NCI-H82 treated with DMSO at 0.1 percent for 48 hours (cell line): ENCODE measurements around the gene PLXNC1.

Experiments
- DNase-seq: peaks from one replicate; lab custom pipeline; 2025; ENCODE audit not compliant: unreplicated experiment; lab: John Stamatoyannopoulos, UW

Gene PLXNC1

GRCh38 chr12:94263011-94263811, 114.8 kb downstream of the PLXNC1 start:
- no peak for DNase-seq

DNA sequence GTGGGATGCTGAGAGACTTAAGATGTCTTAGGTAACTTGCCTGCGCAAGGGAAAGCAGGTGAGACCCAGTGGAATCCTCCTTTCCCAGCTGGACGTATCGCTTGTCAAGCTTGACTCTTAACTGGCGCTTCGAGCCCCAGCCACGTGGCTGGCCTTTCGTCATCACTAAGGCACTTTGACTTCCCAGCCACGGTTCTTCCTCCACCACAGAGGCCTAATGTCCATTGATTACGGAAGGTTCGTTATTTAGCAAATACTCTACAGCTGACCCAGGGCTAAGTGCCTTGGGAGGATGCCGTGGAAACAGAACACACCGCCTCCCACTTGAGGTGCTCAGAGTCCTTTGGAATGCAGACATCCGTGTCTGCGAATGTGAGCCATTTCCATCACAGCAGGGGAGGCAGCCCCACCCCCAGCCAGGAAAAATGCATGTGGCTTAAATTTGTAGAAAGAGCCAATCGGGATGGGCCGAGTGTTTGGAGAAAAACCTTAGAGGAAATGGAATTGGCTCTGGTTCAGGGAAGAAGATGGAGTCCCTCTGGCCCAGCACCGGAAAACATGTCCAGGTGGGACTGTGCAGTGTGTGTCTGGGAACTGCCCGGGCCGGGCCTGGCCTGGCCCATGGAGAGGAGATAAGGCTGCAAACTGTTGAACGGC, 115.7 kb downstream of the PLXNC1 start:
- no peak for DNase-seq

DNA sequence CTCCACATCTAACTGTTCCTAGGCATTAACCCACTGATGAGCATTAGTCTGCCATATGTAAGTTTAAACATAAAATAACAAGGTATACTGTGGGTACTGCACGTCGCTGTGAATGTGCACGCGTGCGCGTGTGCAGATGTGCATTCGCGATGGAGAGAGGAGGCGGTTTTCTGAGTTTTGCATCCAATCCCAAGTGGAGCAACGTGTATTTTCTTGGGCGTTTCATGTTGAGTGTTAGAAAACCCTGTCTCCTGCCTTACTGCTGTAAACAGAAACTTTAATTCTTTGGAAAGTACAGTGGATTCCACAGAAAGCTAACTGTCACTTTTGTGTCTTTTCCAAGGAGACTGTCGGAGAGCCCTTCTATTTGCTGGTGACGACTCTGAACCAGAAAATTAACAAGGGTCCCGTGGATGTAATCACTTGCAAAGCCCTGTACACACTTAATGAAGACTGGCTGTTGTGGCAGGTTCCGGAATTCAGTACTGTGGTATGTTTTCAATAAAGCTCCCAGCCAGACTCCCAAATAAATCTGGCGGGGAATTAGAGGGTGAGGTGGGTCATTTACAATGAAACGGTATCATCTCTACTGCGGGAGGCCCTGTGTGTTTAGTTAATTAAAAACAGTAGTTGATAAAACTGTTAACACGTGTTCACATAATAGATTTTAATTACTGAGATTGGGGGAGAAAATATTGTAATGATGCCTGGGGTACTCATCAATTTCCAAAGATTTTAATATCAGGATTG, 116.5 kb downstream of the PLXNC1 start:
- DNase-seq: no peak

DNA sequence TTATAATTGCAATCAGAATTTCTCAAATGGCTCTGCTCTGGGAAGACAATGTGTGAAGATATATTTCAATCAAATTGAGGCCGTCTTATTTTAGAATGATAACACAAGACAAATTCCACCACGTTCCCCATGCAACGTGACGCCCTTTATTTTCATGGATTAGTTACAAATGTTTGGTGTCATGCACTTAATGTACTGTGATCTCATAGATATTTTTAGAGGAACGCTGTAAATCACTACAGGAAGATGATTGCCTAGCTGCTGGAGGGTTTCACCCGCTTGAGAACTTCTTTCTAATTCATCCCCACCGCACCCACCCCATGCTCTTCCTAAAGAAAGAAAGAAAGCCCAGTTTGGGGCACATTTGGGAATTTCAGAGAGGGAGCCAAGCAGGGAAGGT, 117.2 kb downstream of the PLXNC1 start:
- DNase-seq: no peak

DNA sequence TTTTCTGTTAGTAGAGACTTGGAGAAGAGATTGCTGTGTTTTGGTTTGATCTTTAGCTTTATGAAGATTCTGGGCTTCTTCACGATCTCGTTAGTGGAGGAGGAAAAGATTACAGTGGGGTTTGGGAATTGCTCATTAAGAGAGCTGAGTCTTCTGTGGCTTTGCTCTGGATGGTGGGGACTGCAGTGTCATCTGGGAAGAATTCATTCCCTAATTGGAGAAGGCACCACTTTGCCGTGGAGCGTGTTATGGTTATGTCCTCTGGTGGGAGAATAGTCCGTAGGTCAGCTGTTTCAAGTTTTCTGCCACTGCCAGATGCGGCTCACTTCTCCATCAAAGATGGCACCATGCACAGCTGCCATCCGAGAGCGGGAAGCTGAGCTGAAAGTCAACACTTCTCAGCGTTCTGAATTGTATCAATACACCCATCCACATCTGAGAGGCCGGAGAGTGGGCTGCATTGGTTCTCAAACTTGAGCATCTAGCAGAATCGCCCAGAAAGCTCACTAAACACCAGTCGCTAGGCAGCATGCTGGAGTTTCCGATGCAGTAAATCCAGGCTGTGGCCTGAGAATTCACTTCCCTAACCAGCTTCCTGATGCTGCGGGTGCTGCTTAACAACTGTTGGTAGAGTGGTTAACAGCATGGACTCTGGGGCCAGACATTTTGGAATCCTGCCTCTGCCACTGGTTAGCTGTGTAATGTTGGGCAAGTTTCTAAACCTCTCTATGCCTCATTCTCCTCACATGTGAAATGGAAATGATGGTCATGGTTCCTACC, 117.8 kb downstream of the PLXNC1 start:
- no peak for DNase-seq

GRCh38 chr12:94266796-94267536, 118.6 kb downstream of the PLXNC1 start:
- no peak for DNase-seq

DNA sequence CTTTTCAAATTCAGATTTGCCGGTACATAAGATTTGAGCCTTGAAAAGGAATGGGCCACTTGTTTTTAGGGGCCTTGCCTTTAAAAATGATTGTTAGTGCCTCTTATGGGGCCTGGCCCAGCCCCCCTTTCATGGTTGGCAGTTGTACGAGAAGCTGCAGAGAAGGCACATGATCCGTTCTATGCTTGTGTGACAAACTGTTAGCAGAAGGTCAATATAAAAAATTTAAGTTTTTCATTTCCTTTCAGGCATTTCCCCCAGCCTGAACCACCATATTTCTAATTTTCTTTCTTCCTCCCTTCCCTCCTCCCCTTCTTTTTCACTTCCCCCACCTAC, 119.1 kb downstream of the PLXNC1 start:
- no peak for DNase-seq

- DNase-seq: no peak
These were observed 119.6 kb downstream of the PLXNC1 start for GRCh38 chr12:94267921-94268471.

DNA sequence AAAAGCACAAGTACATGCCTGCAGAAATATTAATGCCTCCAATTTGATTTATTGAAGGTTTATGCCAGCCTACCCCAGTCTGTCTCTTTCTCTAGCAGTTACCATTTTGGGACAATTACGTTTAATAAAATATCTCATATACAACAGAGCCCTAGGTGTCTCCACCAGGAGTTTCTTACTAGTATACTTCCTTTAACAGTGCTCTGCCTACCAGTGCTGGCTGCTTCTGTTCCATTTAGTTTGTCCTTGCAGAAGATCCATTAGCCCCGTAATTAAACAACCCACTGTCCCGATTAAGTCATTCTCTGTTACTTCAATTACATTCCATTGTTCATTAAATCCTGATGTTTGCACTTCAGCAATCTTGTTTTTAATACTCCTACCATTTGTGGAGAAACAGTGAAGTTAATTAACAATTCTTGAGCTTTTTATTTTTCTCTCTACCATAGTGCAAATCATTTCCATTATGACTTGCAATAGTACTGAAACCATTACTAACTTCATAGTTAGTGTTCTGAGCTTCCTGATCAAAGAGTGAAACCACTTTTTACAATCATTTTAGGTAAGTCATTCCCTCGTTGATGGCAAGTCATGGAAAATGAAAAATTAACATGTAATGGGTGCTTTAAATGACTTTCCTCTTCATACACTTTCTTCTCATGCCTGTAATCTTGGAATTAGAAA, 121.1 kb downstream of the PLXNC1 start:
- DNase-seq: no peak

DNA sequence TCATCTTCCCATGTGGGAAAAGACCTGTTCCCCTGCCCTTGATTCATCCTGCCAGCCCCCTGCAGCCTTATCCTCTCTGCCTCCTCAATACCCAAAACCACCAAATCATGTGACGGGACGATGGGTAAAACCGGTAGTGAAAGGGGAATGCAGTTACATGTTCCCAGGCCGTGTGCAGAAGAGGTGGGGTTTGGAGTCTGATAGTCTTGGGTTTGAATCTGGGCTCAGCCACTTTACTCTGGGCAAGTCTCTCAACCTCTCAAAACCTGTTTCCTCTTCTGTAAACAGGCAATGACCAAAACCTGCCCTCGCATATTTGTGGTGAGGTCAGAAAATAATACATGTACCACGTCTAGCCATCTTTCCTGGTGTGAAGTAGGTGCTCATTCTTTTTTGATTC, 123.0 kb downstream of the PLXNC1 start:
- no peak for DNase-seq

DNA sequence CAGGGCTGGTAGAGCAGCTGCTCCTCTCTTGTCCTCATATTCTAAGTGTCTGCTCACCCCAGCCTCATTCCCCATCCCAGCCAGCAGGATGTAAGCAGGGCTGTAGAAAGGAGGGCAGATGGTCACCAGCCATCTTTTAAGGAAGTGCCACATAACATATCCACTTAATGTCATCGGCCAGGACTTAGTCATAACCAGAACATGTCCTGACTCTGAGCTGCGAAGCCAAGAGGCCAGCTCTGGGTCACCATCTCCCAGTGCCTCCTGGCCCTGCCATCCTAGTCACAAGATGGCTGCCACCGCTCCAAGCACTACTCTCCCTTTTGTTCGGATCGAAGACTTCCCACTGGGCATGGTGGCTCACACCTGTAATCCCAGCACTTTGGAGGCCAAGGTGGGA, 123.9 kb downstream of the PLXNC1 start:
- DNase-seq: no peak

- DNase-seq: no peak
These were observed 124.9 kb downstream of the PLXNC1 start for GRCh38 chr12:94273272-94273671.

DNA sequence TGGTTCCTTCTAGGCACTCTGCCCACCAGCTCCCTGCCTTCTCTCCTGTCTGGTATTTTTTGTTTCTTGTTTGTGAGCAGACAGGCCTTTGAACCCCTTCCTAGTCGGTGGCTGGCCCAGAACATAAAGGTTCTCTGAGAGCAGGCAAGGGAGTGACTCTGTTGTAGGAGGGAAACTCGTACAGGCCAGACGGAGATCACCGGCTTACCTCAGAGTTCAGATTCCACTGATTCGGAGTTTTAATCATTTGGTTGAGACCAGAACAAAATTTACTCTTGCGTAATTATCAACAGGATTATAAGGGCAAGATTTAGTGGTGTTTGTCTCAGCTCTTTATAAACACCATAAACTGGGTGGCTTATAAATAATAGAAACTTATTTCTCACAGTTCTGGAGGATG, 128.3 kb downstream of the PLXNC1 start:
- no peak for DNase-seq

DNA sequence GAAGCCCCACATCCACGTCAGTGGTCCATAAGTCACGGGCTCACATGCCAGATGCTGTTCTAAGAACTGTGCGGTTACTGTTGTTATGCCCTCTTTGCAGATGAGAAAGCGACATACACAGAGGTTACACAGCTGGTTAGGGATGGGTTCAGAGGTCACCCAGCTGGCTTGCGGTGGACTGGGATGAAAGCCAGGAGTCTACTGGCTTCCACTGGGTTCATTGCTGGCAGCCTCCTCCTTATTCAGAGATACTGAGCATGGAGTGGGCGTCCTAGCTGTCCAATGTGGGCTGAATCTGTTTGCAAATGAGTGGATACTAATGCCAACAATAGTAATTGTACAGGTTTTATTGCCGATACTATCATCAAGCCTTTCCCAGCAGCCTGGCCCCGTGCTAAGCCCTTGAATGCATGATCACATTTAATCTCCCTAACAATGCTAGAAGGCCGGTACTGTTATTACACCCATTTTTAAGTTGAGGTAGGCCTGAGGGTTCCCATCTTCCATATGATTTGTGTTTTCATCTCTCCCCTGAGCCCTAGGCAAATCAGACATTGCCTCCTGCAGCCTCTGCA, 129.1 kb downstream of the PLXNC1 start:
- no peak for DNase-seq

- no peak for DNase-seq
These were observed 131.7 kb downstream of the PLXNC1 start for GRCh38 chr12:94280063-94280462.

GRCh38 chr12:94282675-94283074, 134.3 kb downstream of the PLXNC1 start:
- DNase-seq: no peak

DNA sequence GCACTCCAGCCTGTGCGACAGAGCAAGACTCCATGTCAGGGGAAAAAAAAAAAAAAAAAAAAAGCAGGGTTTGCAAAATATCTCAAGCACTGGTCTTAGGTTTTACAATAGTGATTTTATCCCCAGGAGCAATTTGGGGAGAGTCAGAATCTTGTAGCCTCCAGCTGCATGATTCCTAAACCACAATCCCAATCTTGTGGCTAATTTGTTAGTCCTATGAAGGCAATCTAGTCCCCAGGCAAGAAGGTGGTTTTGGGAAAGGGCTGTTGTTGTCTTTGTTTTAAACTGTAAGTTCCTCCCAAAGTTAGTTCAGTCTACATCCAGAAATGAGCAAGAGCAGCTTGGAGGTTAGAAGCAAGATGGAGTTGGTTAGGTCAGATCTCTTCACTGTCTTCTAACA, 135.7 kb downstream of the PLXNC1 start:
- DNase-seq: no peak

GRCh38 chr12:94284859-94285258, 136.5 kb downstream of the PLXNC1 start:
- no peak for DNase-seq

DNA sequence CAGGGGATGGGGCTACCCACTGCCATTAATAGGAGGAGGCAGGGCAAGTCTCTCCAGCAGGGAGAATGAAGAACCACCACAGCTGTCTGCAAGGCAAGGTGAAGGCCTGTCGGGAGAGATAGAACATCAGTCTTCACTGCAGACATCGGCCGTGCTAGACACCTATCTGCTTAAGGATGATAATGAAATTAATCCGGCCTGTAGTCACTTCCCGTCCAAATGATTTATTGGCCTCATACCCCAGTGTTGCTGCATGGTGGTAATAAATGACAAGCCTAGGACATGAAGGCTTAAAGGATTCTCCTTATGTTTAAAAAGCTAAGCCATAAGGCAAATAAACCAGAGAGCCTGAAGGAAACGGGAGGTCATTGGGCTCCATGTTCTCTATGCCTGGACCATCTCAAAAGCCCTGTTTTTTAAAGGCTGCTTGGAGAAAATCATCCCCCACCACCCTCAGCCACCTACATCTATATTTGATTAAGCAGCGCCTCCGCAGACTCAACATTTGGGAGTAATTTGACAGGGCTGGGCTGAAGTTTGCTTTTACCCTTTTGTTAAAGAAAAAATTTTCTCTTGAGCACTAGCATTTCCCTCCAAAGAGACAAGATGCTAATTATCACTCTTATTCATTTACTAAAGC, 137.7 kb downstream of the PLXNC1 start:
- peak; percentile 84 for DNase-seq
